A549 (cell line): ENCODE data around the gene ADTRP. TPM values are rescaled to one million over a fixed set of nuclear protein-coding genes. Genes with fewer than 3 reads are reported as not detected.
"Not testable (repeated sequence)": the region's sequence is repeated elsewhere in the genome, so short reads cannot be mapped to it uniquely, and the experiment has no call there.

Experiments
- ATAC-seq, 2 experiments: fragments of 200-7000 bp in 1 of 2; fragments of >200 bp in 1 of 2; cut with Nextera tagmentation in 1 of 2; cut with Tn5 transposase in 1 of 2; 3 replicates each; pipeline versions ENCODE4 v1.8.0 to v1.9.1; 2018 to 2020; ENCODE audit warnings: mild to moderate bottlenecking in 1 of 2, moderate library complexity in 1 of 2
- CTCF ChIA-PET: fragments of 300-600 bp; sonication (Branson Sonifier 250); formaldehyde crosslinking; extraction: SDS; loops from one replicate; lab custom pipeline; 2021; ENCODE audit warnings: antibody characterized with exemption, inconsistent platforms; lab: Yijun Ruan, JAX
- POLR2A ChIA-PET: fragments of 350-600 bp; formaldehyde crosslinking; extraction: SDS; loops from one replicate; lab custom pipeline; 2021; ENCODE audit warnings: antibody characterized with exemption, inconsistent platforms; lab: Yijun Ruan, JAX
- DNase-seq, 2 experiments: peaks; one replicate each; pipeline versions ENCODE4 v3.0.0 to v3.0.0-alpha.2; 2011 to 2016; ENCODE audit warnings: low read depth in 1 of 2, low spot score in 1 of 2
- FAIRE-seq: peaks from 2 replicates; lab custom pipeline; 2011; peaks lifted over from hg19 to GRCh38; lab: Jason Lieb, UNC
- H3K27ac ChIP-seq, 2 experiments: fragments of >200 bp; sonication (Bioruptor Twin); formaldehyde crosslinking; 3 replicates each; pipeline ENCODE4 v1.5.1; 2016 to 2017
- H3K4me1 ChIP-seq: fragments of >200 bp; sonication (Bioruptor Twin); formaldehyde crosslinking; 3 replicates; pipeline ENCODE4 v1.6.1; 2016
- H3K4me2 ChIP-seq: fragments of >200 bp; sonication (Bioruptor Twin); formaldehyde crosslinking; 3 replicates; pipeline ENCODE4 v1.6.1; 2016
- H3K4me3 ChIP-seq: fragments of >200 bp; sonication (Bioruptor Twin); formaldehyde crosslinking; 3 replicates; pipeline ENCODE4 v1.5.1; 2016
- H3K9me3 ChIP-seq: fragments of >200 bp; sonication (Bioruptor Twin); formaldehyde crosslinking; 3 replicates; pipeline ENCODE4 v1.6.1; 2016
- CTCF ChIP-seq: fragments of >200 bp; sonication (Bioruptor Twin); formaldehyde crosslinking; IDR thresholded peaks from 3 replicates; pipeline ENCODE4 v1.5.1; 2016
- EHMT2 ChIP-seq: fragments of 200-600 bp; sonication (generic); IDR thresholded peaks from 2 replicates; pipeline ENCODE4 v1.6.1; 2016; ENCODE audit warnings: antibody characterized with exemption, low read depth, mild to moderate bottlenecking, moderate library complexity
- FOSB ChIP-seq: fragments of 250-450 bp; sonication (Bioruptor Pico); IDR thresholded peaks from 2 replicates; pipeline ENCODE4 v1.5.0; 2020; ENCODE audit warnings: mild to moderate bottlenecking, moderate library complexity
- FOSL2 ChIP-seq, 2 experiments: fragments of 450-650 bp in 1 of 2; fragments of >200 bp in 1 of 2; sonication (Bioruptor Twin) in 1 of 2; formaldehyde crosslinking; IDR thresholded peaks; 2 replicates each; pipeline versions ENCODE4 v1.5.0 to v1.6.1; 2016 to 2020; ENCODE audit warnings: mild to moderate bottlenecking in 1 of 2, moderate library complexity in 1 of 2
- GATA3 ChIP-seq: IDR thresholded peaks from 2 replicates; pipeline ENCODE4 v1.6.1; 2012; ENCODE audit warnings: borderline replicate concordance
- HDAC2 ChIP-seq: fragments of 200-600 bp; sonication (generic); IDR thresholded peaks from 2 replicates; pipeline ENCODE4 v1.6.1; 2016
- HOXA7 ChIP-seq: fragments of 250-450 bp; sonication (Bioruptor Pico); IDR thresholded peaks from 2 replicates; pipeline ENCODE4 v1.5.0; 2020; ENCODE audit warnings: mild to moderate bottlenecking, moderate library complexity
- HOXB5 ChIP-seq: fragments of 250-450 bp; sonication (Bioruptor Pico); IDR thresholded peaks from 2 replicates; pipeline ENCODE4 v1.5.0; 2020; ENCODE audit warnings: mild to moderate bottlenecking, moderate library complexity
- JUN ChIP-seq, 2 experiments: fragments of >200 bp; sonication (Bioruptor Twin); formaldehyde crosslinking; IDR thresholded peaks; 2 replicates in 1 of 2; 3 replicates in 1 of 2; pipeline ENCODE4 v1.6.1; 2016 to 2017
- JUNB ChIP-seq: fragments of >200 bp; sonication (Bioruptor Twin); formaldehyde crosslinking; IDR thresholded peaks from 2 replicates; pipeline ENCODE4 v1.6.1; 2016
- KDM1A ChIP-seq: fragments of 200-600 bp; sonication (generic); IDR thresholded peaks from 2 replicates; pipeline ENCODE4 v1.6.1; 2016; ENCODE audit warnings: low read depth, mild to moderate bottlenecking
- MAZ ChIP-seq: fragments of 150-350 bp; IDR thresholded peaks from 2 replicates; pipeline ENCODE4 v1.6.1; 2014; ENCODE audit warnings: antibody characterized with exemption, low read depth, low read length, borderline replicate concordance
- MYC ChIP-seq: IDR thresholded peaks from 2 replicates; pipeline ENCODE4 v1.6.1; 2012; ENCODE audit warnings: mild to moderate bottlenecking, inconsistent platforms, low read length, improper control_type of control experiment, borderline replicate concordance
- PHF8 ChIP-seq: fragments of 200-600 bp; sonication (generic); IDR thresholded peaks from 2 replicates; pipeline ENCODE4 v1.6.1; 2016; ENCODE audit warnings: low read depth, mild to moderate bottlenecking, antibody characterized with exemption, moderate library complexity, borderline replicate concordance
- POLR2A ChIP-seq: IDR thresholded peaks from 2 replicates; pipeline ENCODE4 v1.6.1; 2012; ENCODE audit warnings: mild to moderate bottlenecking, low read length
- POLR2AphosphoS2 ChIP-seq: conservative IDR thresholded peaks from 2 replicates; pipeline ENCODE4 v1.6.1; 2012; ENCODE audit warnings: low read length, improper control_type of control experiment, inconsistent platforms
- RAD21 ChIP-seq, 2 experiments: fragments of >200 bp in 1 of 2; sonication (Bioruptor Twin) in 1 of 2; formaldehyde crosslinking in 1 of 2; IDR thresholded peaks in 1 of 2; conservative IDR thresholded peaks in 1 of 2; 2 replicates in 1 of 2; 3 replicates in 1 of 2; pipeline ENCODE4 v1.6.1; 2012 to 2018; ENCODE audit warnings: inconsistent platforms in 1 of 2
- REST ChIP-seq: fragments of 200-600 bp; sonication (generic); IDR thresholded peaks from 2 replicates; pipeline ENCODE4 v1.6.1; 2016; ENCODE audit warnings: antibody characterized with exemption, mild to moderate bottlenecking, moderate library complexity
- RNF2 ChIP-seq: fragments of 200-600 bp; sonication (generic); IDR thresholded peaks from 2 replicates; pipeline ENCODE4 v1.6.1; 2016; ENCODE audit warnings: low read depth, mild to moderate bottlenecking, antibody characterized with exemption, moderate library complexity, borderline replicate concordance
- SMC3 ChIP-seq: fragments of >200 bp; sonication (Bioruptor Twin); formaldehyde crosslinking; IDR thresholded peaks from 3 replicates; pipeline ENCODE4 v1.6.1; 2018; ENCODE audit warnings: inconsistent platforms
- ZC3H11A ChIP-seq: fragments of 450-650 bp; IDR thresholded peaks from 2 replicates; pipeline ENCODE4 v1.6.1; 2014; ENCODE audit warnings: antibody characterized with exemption, mild to moderate bottlenecking
- ZNF302 ChIP-seq: fragments of 250-450 bp; sonication (Bioruptor Pico); IDR thresholded peaks from 2 replicates; pipeline ENCODE4 v1.9.0; 2021; ENCODE audit warnings: inconsistent platforms, mild to moderate bottlenecking, moderate library complexity
- ZSCAN20 ChIP-seq: fragments of 250-450 bp; sonication (Bioruptor Pico); IDR thresholded peaks from 2 replicates; pipeline ENCODE4 v1.8.0; 2022; ENCODE audit warnings: mild to moderate bottlenecking, moderate library complexity
- WGBS: methylation state at CpG from one replicate; pipeline ENCODE4 v1.1.6; 2017; ENCODE audit errors: missing lambda C conversion rate; 5-methylcytosine and 5-hydroxymethylcytosine counted together
- polyA plus RNA-seq, 4 experiments: library from polyadenylated mRNA; depleted of rRNA in 3 of 4; stranded (reverse); fragments of >200 nt; fragmentation: RNase III in 1 of 4; extraction: RNeasy Plus Mini Kit Qiagen cat#74134 plus additional on column Dnase treatment in 1 of 4; gene quantifications; 2 replicates in 3 of 4; 3 replicates in 1 of 4; pipeline ENCODE4 v1.2.3, GENCODE V29; 2011 to 2017

The ADTRP gene
- polyA plus RNA-seq, 2 of the 4 experiments (the other 2 are of a cell fraction): 0.57 to 0.59 TPM

GRCh38 chr6:11802886-11803590 is 24.4 kb upstream of the ADTRP start:
- ATAC-seq (no peak), DNase-seq (no peak), FAIRE-seq (no peak)
- H3K27ac ChIP-seq: no peak overlapping the region
- no peaks in the 10 kb centered on the region for H3K9me3 ChIP-seq
- CTCF ChIA-PET: interaction anchor here (0.7 kb wide), 1 partner anchor 37 kb away, joined by 3 read pairs; no protein-coding TSS in a partner anchor
- H3K4me1 ChIP-seq: peaks cover 3% of the 10 kb centered on the region; the same call in 1 of the 3 replicates
- no peak for TF ChIP-seq HDAC2
- TF ChIP-seq EHMT2: no peak
- TF ChIP-seq POLR2AphosphoS2: no peak
- no peak for TF ChIP-seq HOXA7 (CRISPR knock-in tag)
- no peak for TF ChIP-seq GATA3
- no peak for TF ChIP-seq FOSL2 (IDR thresholded peaks at IDR 0.05)
- TF ChIP-seq FOSL2 (CRISPR knock-in tag; IDR thresholded peaks at IDR 0.05): no peak
- TF ChIP-seq POLR2A: no peak
- no peak for TF ChIP-seq SMC3
- WGBS: 79% methylated on average over 6 of the region's 6 CpGs
- no peak overlapping the region for H3K4me3 ChIP-seq
- no peak overlapping the region for H3K4me2 ChIP-seq
- POLR2A ChIA-PET: no interaction called here

GRCh38 chr6:11800531-11800930 is 21.9 kb upstream of the ADTRP start:
- H3K4me3 ChIP-seq, H3K9me3 ChIP-seq, H3K27ac ChIP-seq, H3K4me2 ChIP-seq, CTCF ChIA-PET, ATAC-seq, POLR2A ChIA-PET, H3K4me1 ChIP-seq, FAIRE-seq, DNase-seq: not testable (repeated sequence)
- 78% methylated on average over 1 of the region's 1 CpG for WGBS

GRCh38 chr6:11798538-11798937 is 19.9 kb upstream of the ADTRP start:
- POLR2A ChIA-PET: no interaction called here

GRCh38 chr6:11798096-11798495 is 19.5 kb upstream of the ADTRP start:
- TF ChIP-seq ZNF302 (CRISPR knock-in tag) (no peak), HOXB5 (no peak), FOSB (CRISPR knock-in tag) (no peak), KDM1A (no peak), ZSCAN20 (CRISPR knock-in tag) (no peak), PHF8 (no peak), JUN (IDR thresholded peaks at IDR 0.05) (no peak), RNF2 (no peak), RAD21 (conservative IDR thresholded peaks at IDR 0.05 in 1 of 2, IDR thresholded peaks at IDR 0.05 in 1 of 2) (no peak), ZC3H11A (no peak), CTCF (no peak), MAZ (no peak), JUNB (no peak), REST (no peak)
- ChIA-PET POLR2A (no interaction called here), CTCF (no interaction called here)
- no peak for FAIRE-seq
- 81% methylated on average over 1 of the region's 1 CpG for WGBS
- Histone ChIP-seq H3K4me3 (no peak overlapping the region), H3K4me2 (no peak overlapping the region), H3K9me3 (peaks cover 6% of the 10 kb centered on the region; the same call in 1 of the 3 replicates), H3K4me1 (peaks cover 15% of the 10 kb centered on the region; the same call in 2 of the 3 replicates), H3K27ac (no peak overlapping the region)
- no peak for DNase-seq
- ATAC-seq: no peak

More at GRCh38 chr6:11798538-11798937, 19.9 kb upstream of the ADTRP start:
- no peak overlapping the region for H3K27ac ChIP-seq
- no peak overlapping the region for H3K4me2 ChIP-seq
- H3K9me3 ChIP-seq: 0 out of 3 replicates have a peak, but pooled peaks cover 2% of the 10 kb centered on the region
- H3K4me3 ChIP-seq: no peak overlapping the region
- TF ChIP-seq POLR2A (no peak), MYC (no peak)
- peaks cover 15% of the 10 kb centered on the region; the same call in 2 of the 3 replicates for H3K4me1 ChIP-seq
- no peak for ATAC-seq
- no peak for FAIRE-seq
- 89% methylated on average over 7 of the region's 7 CpGs for WGBS
- CTCF ChIA-PET: no interaction called here
- no peak for DNase-seq
